Amniotic stem cell (primary cell): ENCODE data around the gene EEF1A2.

Experiments
- DNase-seq: peaks from one replicate; lab custom pipeline; 2025; lab: John Stamatoyannopoulos, UW

Gene EEF1A2

DNA sequence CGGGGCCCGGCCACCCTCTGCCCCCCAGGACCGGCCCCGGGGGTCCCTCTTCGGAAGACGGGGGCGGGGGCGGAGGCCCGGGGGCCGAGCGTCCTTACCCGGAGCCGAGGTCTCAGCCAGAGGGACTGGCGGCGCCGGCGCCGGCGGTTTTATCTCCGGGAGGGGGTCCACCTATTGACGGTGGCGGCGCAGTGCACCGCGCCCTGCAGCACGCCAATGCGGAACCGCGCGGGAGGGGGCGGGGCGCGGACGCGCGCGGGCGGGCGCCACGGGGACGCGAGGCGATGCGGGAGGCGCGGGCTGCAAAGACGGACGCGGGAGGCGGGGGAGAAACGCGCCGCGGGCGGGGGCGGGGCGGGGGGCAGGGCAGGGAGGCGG is at the start of gene EEF1A2:
Gene EEF1A2, minus strand, starts transcription at position 124 of the 378 bp plus-strand sequence. CDS start 1,320 bp downstream, outside the sequence.
- DNase-seq: no peak

DNA sequence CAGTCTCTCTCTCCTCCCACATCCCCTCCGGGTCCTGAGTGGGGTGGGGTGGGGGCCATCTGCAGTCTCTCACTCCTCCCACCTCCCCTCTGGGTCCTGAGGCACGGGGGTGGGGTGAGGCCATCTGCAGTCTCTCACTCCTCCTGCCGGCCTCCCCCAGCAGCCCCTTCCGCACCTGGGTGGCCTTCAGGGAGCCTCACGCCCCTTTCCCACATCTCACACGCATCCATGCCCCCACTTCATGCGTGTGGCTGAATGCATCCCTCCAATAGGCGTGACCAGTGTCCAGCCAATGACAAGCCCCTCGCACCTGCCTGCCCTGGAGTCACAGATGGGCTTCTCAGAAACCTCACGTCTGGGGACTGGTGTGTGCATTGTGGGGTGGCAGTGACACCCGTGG is 49.7 kb upstream of the EEF1A2 start:
- no peak for DNase-seq

DNA sequence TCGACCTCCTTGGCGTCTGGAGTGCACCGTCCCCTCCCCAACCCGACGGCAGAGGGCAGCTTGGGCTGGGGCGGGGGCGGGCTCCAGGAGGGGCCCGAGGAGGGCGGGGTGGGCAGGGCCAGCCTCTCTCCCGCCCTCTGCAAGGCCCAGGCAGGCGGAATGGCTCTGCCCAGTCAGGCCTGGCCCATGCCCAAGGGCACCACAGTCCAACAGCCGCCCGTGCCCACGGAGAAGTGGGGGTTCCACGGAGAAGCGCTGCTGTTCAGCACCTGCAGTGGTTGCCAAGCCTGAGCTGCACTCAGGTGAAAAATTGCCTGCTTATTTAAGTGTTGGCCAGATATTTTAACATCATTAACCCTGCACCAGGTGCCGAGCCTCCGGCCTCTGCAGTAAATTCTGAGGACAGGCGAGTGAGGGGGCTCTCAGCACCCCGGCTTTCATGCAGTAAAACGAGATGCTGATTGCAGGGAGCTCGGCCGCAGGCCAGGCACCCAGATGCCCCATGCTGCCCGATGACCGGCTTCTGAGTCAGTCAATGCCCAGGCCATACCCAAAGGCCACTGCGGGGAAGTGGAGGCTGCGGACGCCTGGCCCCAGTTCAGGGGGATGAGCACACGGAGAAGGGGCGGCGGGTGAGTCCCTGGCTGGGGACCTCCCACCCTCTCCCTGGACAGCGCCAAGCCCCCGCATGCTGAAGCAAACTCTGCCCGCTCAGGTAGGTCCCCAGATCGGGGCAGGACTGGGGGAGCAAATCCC is 49.0 kb upstream of the EEF1A2 start, which contains the start of gene SRMS:
Gene SRMS, minus strand, starts transcription at position 25 of the 756 bp plus-strand sequence. CDS start 286 bp downstream, outside the sequence.
- no peak for DNase-seq

DNA sequence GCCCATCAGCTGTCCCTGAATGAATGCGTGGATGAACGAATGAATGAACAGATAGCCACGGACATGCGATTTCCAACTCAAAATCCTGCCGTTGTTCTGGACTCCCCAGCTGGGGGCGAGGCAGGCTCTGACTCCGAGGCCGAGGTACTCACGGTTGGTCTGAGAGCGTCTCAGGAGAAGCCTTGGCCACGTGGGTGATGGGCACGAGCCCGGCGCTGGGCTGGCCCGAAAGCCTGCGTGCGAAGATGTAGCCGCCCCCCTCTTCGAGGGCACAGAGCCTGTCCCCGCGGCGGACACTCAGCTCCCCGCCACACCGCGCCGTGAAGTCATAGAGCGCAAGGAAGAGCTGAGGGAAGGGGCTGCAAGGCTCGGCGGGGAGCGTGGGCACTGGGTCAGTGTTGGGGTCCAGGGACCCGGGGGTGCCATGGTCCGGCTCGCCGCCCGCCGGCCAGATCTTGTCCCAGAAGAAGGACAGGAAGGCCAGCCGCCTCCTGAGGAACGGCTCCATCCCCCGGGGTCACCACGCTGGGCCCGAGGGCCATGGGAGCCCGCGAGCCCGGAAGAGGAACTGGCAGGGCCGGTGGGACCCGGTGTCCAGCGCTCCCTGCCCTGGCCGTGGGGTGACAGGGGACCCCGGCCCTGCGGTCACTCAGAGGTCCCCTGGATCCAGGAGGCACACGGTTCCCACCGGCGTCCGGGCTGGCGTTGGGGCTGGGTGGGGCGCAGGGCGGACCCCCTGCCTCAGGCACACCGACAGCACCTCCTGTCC is 48.3 kb upstream of the EEF1A2 start:
- DNase-seq: no peak

DNA sequence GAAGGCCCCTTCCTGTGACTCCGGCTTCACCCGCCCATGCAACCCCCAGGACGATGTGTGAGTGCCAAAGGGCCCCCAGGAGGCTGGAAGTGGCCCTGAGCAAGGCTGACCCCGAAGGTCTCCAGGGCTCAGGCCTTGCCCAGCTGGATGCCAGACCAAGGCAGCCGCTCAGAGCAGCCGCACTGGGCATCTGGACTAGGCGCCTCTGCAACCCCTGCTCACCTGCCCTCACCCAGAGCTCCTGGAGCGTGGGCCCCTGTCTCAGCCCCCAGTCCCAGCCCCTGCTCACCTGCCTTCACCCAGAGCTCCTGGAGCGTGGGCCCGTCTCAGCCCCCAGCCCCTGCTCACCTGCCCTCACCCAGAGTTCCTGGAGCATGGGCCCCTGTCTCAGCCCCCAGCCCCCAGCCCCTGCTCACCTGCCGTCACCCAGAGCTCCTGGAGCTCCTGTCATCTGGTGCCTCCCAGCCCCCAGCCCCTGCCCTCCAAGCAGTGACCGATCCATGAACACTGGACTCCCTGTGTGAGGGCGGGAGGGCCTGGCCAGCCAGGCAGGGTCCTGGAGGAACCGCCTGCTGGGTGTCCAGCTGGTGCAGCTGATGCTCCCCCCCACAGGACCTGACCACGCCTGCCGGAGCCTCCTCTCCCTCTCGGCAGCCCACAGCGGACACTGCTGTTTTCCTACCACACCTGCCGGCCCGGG is 47.5 kb upstream of the EEF1A2 start:
- no peak for DNase-seq

DNA sequence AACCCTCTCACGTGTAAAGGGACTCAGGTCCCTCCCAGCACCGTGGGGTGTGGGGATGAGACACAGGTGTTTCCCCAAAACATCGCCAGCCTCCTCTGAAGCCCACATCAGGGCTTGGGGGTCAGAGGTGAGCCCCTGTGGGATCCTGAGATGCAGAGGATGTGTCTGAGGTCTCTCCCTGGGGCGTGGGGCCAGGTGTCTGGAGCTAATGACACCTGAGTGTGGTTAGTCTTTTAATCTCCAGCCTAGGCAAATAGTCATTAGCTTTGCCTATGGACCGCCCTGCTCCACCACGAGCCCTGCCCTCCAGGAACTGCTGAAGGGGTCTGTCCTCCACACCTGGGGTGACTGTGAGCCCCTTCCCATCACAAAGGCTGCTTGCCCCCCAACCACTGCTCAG is 46.9 kb upstream of the EEF1A2 start:
- DNase-seq: no peak

DNA sequence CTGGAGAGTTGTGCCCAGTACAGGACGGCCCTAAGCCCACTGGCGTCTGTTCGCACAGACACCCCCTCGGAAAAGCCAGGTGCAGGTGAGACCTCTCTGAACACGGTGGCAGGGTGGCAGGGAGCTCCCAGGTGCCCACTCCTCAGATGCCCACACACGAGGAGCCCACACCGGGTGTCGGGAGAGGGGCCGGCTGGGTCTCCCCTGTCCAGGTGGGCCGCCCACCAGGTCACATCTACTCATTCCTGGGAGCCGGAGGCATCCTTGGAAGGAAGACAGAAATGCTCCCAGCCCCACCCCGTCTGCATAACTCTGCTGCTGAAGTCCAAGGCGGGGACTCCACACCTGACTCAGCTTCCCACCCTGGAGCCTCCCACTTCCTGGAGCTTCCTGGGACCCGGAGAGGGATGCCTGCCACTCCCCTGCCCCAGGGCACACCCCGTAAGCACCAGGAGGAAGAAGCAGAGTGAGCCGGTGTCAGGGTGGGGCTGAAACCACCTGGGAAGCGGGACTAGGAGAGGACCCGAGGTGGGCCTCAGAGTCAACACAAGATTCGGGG is 46.2 kb upstream of the EEF1A2 start:
- DNase-seq: no peak

DNA sequence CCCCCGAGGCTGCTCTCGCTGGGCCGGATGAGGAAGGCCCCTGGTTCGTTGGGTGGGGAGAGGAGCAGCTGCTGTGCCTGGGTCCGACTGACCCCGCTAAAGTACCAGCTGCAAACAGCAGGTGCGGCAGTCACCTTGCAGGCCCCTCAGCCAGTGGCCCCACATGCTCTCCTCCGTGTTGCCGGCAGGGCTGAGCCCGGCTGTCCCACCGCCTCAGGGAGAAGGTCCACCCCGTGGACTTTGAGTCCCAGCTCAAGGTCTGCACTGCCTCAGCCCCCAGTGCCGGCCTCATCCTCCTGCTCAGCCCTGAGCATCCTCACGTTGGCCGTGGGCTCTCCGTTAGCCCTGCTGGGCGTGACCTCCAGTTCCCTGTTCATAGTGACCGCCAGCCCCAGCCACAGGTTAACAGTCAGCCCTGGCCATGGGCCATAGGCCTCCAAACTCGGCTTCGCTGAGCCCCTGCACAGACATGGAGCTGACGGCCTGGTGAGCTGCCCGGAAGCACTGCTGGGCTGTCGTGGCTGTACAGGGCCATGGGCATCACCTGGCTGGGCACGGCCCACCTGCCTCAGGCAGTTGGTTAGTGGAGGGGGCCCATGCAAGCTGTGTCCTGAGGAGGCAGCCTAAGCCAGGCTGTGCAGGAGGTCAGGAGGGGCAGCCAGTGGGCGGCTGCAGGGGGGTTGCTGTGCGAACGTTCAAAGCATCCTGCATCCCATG is 45.5 kb upstream of the EEF1A2 start:
- no peak for DNase-seq

DNA sequence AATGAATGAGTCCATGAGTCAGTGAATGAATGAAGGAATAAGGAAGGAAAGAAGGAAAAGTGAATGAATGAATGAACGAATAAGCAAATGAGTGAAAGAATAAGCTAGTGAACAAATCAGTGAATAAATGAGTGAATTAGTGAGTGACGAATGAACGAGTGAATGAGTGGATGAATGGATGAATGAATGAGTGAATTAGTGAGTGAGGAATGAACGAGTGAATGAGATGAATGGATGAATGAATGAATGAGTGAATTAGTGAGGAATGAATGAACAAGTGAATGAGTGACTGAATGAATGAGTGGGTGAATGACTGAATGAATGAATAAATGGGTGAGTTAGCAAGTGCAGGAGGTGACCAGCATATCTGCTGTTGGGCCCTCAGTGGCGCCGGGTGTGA is 44.9 kb upstream of the EEF1A2 start:
- DNase-seq: no peak

DNA sequence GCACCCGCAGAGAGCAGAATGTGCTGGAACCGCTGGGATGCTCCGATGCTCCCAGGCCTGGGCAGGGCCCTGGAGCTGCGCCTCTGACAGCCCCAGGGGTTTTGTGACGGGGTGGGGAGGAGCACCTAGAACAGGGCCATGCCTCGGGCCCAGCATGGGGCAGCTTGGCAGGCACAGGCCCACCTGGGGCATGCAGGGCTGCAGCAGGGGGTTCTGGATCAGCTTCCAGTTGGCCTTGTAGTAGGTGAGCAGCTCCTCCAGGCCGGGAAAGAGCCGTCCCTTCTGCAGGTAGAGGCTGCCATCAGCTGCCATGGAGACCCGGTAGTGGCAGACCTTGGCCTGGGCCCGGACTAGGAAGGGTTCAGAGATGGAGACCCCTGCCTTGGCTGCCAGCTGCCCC is 44.2 kb upstream of the EEF1A2 start:
- DNase-seq: no peak

DNA sequence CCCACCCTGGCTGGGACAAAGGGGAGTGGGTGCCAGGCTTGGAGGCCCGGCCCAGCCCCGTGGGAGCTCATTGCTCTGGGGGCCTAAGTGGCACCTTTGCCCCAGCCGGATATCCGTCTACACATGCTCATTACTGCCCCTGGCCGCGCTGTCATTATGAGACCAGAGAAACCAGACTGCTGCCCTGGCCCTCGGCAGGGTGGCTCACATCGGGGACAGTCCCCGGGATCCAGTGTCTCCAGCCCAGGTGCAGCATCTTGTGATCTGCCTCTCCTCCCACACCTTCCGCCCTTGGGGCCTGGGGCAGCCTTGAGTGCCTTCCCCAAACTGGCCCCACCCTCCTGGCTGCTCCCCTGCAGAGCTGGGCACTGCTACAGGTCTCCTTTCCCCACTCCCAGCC is 43.8 kb upstream of the EEF1A2 start:
- no peak for DNase-seq

DNA sequence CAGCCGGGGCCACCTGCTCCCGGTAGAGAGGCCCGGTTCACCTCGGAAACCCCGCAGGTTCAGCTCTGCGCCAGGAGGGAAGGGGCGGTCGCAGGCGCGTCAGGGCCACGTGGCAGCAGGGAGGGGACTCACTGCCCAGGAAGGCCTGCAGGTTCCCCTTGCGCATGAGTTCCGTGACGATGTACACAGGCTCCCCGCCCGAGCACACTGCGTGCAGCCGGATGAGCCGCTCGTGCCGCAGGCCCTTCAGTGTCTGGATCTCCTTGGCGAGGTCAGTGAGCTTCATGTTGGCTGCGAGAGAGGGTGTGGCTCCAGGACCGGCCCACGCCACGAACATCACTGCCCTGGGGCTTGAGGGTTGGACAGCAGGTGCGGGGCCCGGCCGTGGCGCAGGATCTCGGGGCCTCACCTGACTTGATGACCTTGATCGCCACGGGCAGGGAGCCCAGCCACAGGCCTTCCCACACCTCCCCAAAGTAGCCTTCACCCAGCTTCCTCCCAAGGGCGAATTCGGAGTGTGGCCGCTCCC is 43.2 kb upstream of the EEF1A2 start:
- no peak for DNase-seq

DNA sequence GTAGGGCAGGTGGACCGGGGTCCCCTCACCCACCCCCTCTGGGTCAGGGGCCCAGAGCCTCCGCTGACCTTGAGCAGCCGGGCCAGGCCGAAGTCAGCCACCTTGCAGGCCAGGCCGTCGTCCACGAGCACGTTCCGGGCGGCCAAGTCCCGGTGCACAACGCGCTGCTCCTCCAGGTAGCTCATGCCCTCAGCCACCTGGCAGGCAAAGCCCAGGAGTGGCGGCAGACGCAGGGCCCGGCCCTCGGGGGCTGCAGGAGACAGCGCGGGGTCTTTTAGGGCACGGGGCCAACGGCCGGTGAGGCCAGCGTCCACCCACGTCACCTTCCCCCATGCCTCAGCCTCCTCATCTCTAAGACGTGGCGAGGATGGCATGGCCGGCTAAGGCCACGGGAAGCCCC is 42.5 kb upstream of the EEF1A2 start:
- DNase-seq: no peak

DNA sequence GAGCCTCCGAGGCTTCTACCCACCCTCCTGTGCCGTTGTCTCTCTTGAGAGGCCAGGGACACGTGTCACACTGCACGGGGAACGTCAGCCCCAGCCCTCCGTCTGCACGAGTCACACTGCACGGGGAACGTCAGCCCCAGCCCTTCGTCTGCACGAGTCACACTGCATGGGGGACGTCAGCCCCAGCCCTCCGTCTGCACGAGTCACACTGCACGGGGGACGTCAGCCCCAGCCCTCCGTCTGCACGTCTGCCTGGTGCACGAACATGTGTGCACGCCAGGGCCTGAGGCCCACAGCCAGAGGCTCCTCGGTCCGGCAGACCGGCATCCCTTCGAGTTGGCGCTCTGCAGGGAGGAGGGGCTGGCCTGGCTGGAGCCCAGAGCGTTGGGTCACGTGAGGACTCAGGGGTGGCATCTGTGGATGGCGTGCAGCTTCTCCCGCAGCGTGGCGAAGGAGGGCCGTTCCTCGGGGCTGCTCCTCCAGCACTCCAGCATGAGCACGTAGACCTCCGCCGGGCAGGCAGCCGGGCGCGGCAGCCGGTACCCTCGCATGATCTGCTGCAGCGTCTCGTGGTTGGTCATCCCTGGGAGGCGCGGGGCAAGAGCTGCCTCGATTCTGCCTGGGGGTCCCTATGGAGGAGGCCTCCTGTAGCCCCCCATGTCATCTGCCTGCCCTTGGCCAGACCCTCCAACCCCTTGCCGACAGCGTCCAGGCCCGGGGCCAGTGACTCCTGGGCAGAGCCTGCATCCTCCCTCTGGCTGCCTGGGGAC is 41.7 kb upstream of the EEF1A2 start:
- no peak for DNase-seq

DNA sequence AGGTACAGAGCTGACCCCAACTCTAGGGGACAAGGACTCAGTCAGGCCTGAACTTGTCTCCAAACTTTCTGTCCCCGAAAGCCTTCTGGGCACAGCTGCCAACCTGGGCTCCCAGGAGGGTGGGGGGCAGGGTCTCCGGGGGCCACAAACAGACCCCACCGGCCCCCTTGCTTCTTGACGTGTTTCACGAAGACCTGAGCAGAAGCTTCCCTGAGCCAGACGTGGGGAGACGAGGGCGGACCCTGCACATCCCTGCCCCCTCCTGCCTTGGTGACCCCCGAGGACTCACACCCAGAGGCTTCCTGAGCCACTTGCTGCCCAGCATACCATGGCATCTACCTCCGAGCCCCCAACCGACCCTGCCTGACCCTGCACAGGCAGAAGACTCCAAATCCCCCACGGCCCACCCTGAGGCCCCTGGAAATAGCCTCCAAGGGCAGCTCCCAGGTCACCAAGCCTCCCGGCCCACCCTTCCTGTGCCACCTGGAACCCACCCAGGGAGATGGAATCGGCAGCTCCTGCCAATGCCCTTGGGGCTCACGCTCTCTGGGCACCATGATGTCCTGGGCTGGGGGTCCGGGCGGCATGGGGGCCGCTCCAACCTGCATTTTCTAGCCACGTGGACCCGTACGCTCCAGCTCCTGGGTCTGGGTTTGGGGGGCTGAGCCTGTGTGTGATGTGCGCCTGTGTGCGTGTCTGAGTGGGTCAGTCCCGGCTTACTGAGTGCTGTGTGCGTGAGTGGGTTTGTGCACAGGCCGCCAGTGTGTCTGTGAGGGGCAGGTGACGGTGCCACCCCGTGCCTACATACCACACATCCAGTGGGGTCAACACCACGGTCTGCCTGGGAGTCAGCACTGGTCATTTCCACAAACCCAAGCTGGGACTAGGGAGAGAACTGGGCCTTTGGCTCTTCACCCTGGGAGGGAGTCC is 40.8 kb upstream of the EEF1A2 start:
- no peak for DNase-seq

DNA sequence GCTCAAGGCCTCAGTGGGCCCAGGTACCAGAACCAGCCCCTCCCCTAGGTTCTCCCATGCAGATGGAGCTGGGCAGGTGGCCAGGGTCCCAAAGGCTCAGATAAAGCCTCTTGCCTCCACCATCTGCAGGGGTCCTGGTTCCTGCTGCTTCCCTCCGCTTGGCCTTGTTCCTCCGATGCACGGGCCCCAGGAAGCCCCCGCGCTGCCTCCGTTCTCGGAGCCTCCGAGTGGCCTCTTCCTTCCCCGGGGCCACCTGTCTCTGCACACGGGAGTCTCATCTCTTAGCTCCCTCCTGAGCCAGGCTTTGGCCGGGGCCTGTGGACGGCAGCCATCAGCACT is 40.2 kb upstream of the EEF1A2 start:
- DNase-seq: no peak

DNA sequence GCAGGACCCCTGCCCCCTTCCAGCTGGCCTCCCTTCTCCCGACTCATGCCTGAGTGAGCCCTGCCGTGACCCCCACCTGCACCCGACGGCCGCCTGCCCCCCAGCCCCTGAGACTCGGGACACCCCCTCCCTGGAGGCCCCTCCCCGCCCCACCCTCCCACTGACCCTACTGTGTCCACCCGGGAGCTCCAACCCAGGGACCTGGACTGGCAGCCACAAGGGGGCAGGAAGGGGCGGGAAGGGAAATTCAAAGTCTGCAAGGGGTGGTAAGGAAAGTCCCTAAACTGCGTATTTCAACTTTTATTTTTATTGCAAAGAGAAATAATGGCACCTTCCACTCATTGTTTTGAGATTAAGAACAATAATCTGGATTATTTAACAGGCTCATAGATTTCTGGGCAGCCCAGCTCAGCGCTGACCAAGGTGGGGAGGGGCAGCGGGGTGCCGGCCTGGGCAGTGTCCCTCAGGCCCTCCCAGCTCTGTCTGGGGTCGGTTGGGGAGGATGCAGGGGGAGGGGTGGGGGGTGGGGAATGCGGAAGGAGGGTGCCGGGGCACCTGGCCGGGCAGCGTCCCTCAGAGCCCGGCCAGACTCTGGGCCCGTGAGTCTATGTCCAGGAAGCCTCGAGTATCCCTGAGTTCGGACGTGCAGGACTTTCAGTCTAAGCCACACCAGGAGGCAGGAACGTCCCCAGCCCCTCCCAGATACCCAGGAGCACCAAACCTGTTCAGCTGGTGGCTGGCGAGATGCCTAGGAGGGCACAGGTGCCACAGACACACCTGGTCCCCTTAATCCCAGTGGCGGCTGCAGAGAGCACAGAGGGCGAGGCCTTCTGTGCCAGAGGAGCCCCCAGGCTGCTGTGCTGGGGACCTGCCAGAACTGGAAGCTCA is 39.6 kb upstream of the EEF1A2 start:
- DNase-seq: no peak

DNA sequence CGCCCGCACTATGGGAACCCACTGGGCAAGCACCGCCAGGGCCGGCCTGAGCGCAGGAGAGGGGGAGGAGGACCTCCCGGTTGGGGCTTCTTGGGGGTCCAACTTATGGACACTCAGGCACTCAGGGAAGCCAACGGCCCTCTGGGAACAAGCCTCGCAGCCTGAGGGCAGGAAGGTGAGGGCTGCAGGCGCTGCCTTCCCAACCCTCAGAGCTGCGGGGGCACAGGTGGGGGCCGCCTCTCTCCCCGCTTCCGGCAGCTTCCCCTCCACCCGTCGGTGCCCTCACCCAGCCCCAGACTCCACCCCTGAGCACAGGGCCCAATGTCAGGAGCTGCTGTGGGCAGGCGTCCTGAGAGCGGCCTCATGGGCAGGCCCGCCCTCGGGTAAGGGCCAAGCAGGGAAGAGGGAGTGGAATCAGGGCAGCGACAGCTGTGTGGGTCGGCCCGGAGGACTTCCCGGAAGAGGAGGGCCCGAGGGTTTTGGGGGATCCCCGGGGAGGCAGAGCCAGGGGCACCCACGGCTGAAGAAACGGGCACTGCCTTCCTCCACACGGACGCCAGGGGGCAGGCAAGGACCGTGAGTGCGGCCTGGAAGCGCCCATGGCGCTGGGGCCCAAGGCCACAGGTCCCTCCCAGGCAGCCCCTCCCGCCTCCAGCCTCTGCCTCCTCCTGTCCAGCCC is 38.8 kb upstream of the EEF1A2 start:
- peak; percentile 89 for DNase-seq
